ENCODE results near the gene OR52A1. TPM values are rescaled to one million over a fixed set of nuclear protein-coding genes. Genes with fewer than 3 reads are reported as not detected.

OR52A1 gene
- total and polyA plus RNA-seq, 9 of the 15 experiments (the other 6 are each of a cell fraction or from before 2014, with no cell fraction given), result under 0.01 to 0.33 (median 0.13) TPM; not detected in 3

DNA sequence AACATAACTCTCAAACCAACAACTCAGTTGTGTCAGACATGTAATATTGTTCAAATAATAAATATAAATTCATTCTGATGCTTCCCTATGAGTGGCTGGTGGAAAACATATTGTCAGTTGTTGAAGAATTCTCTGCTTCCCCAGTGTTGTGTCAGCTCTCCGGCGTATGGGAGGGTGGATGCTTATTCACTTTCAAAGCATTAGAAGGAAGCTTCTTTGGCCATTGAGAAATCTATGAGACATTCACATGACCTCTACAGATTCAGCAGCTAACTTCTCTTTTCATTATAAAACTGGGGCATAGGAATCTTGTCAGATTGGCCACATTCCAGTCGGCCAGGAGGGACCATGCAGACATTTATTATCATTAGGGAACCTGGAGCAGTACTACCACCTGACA is 43.0 kb upstream of the OR52A1 start:
- Histone ChIP-seq H3K4me3 (no peak overlapping the region), H4K20me1 (replicated peaks; ENCODE audit: control insufficient read depth, insufficient read depth, low read length) (no peaks in the 10 kb centered on the region), H2AFZ (ENCODE audit: low read depth, low read length) (peak overlapping the region; percentile 51; the same call in 1 of the 2 replicates), H3K36me3 (ENCODE audit: control insufficient read depth, insufficient read depth, low read length) (no peaks in the 10 kb centered on the region), H3K9ac (ENCODE audit: insufficient read depth in 1 of 2, low read depth in 2 of 2, low read length in 2 of 2) (no peak overlapping the region), H3K9me1 (ENCODE audit: control insufficient read depth, insufficient read depth, low read length) (no peaks in the 10 kb centered on the region), H3K27ac (ENCODE audit: extremely low read depth, low read depth, low read length) (no peak overlapping the region), H3K27me3 (ENCODE audit: control insufficient read depth in 2 of 2, insufficient read depth in 2 of 2, low read length in 2 of 2) (no peaks in the 10 kb centered on the region), H3K79me2 (ENCODE audit: control insufficient read depth, insufficient read depth, low read length) (no peaks in the 10 kb centered on the region), H3K9me3 (replicated peaks; ENCODE audit: control insufficient read depth, insufficient read depth, low read depth, low read length) (no peaks in the 10 kb centered on the region), H3K4me1 (replicated peaks in 1 of 2; ENCODE audit: control insufficient read depth in 2 of 2, insufficient read depth in 2 of 2, low read length in 2 of 2) (peaks cover 6 to 18% of the 10 kb centered on the region in 2 experiments; a peak in 4 of 5 replicates), H3K4me2 (ENCODE audit: insufficient read depth, low read length) (no peak overlapping the region)
- in situ Hi-C loops (cut with MboI) (no loop called here), intact Hi-C loops (cut with micrococcal nuclease) (loop anchor here (2.0 kb wide), 1 partner anchor 73 kb away; no protein-coding TSS in a partner anchor)
- 42% methylated on average over 3 of the region's 3 CpGs for WGBS (ENCODE audit: insufficient coverage, low coverage, missing lambda C conversion rate)
- peak; percentile 21 for ATAC-seq
- POLR2A ChIA-PET, result interaction anchor here (0.7 to 1.2 kb wide), 2 partner anchors 90 to 101 kb away, joined by 3 read pairs; no protein-coding TSS in a partner anchor
- BruUV-seq (replicated peaks), result no TSS peak
- no peak for FAIRE-seq
- no peak for DNase-seq (ENCODE audit: extremely low read depth in 1 of 4, low spot score in 3 of 4)
- CTCF ChIA-PET (ENCODE audit: low intra/inter-chr PET ratio), result interaction anchor here (1.0 kb wide), 1 partner anchor 73 kb away, joined by 3 read pairs; no protein-coding TSS in a partner anchor
- TF ChIP-seq THRAP3 (IDR thresholded peaks at IDR 0.05; ENCODE audit: borderline replicate concordance), result no peak
- TF ChIP-seq, protein P1, sequence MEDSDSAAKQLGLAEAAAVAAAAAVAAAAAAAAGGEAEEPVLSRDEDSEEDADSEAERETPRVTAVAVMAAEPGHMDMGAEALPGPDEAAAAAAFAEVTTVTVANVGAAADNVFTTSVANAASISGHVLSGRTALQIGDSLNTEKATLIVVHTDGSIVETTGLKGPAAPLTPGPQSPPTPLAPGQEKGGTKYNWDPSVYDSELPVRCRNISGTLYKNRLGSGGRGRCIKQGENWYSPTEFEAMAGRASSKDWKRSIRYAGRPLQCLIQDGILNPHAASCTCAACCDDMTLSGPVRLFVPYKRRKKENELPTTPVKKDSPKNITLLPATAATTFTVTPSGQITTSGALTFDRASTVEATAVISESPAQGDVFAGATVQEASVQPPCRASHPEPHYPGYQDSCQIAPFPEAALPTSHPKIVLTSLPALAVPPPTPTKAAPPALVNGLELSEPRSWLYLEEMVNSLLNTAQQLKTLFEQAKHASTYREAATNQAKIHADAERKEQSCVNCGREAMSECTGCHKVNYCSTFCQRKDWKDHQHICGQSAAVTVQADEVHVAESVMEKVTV (CRISPR knock-in tag; IDR thresholded peaks at IDR 0.05), result no peak
- TF ChIP-seq KLF13 (tag; IDR thresholded peaks at IDR 0.05; ENCODE audit: borderline replicate concordance, low read depth), result no peak
- TF ChIP-seq, protein P2, sequence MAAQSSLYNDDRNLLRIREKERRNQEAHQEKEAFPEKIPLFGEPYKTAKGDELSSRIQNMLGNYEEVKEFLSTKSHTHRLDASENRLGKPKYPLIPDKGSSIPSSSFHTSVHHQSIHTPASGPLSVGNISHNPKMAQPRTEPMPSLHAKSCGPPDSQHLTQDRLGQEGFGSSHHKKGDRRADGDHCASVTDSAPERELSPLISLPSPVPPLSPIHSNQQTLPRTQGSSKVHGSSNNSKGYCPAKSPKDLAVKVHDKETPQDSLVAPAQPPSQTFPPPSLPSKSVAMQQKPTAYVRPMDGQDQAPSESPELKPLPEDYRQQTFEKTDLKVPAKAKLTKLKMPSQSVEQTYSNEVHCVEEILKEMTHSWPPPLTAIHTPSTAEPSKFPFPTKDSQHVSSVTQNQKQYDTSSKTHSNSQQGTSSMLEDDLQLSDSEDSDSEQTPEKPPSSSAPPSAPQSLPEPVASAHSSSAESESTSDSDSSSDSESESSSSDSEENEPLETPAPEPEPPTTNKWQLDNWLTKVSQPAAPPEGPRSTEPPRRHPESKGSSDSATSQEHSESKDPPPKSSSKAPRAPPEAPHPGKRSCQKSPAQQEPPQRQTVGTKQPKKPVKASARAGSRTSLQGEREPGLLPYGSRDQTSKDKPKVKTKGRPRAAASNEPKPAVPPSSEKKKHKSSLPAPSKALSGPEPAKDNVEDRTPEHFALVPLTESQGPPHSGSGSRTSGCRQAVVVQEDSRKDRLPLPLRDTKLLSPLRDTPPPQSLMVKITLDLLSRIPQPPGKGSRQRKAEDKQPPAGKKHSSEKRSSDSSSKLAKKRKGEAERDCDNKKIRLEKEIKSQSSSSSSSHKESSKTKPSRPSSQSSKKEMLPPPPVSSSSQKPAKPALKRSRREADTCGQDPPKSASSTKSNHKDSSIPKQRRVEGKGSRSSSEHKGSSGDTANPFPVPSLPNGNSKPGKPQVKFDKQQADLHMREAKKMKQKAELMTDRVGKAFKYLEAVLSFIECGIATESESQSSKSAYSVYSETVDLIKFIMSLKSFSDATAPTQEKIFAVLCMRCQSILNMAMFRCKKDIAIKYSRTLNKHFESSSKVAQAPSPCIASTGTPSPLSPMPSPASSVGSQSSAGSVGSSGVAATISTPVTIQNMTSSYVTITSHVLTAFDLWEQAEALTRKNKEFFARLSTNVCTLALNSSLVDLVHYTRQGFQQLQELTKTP (IDR thresholded peaks at IDR 0.05; ENCODE audit: low read depth in 1 of 2, partially characterized antibody in 2 of 2), result no peak
- TF ChIP-seq, protein P3, sequence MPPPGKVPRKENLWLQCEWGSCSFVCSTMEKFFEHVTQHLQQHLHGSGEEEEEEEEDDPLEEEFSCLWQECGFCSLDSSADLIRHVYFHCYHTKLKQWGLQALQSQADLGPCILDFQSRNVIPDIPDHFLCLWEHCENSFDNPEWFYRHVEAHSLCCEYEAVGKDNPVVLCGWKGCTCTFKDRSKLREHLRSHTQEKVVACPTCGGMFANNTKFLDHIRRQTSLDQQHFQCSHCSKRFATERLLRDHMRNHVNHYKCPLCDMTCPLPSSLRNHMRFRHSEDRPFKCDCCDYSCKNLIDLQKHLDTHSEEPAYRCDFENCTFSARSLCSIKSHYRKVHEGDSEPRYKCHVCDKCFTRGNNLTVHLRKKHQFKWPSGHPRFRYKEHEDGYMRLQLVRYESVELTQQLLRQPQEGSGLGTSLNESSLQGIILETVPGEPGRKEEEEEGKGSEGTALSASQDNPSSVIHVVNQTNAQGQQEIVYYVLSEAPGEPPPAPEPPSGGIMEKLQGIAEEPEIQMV (tag; conservative IDR thresholded peaks at IDR 0.05; ENCODE audit: low read depth), result no peak
- TF ChIP-seq NFIC (IDR thresholded peaks at IDR 0.05), result peak; percentile 43; the same call in 1 of the 2 replicates
- TF ChIP-seq, protein P4, sequence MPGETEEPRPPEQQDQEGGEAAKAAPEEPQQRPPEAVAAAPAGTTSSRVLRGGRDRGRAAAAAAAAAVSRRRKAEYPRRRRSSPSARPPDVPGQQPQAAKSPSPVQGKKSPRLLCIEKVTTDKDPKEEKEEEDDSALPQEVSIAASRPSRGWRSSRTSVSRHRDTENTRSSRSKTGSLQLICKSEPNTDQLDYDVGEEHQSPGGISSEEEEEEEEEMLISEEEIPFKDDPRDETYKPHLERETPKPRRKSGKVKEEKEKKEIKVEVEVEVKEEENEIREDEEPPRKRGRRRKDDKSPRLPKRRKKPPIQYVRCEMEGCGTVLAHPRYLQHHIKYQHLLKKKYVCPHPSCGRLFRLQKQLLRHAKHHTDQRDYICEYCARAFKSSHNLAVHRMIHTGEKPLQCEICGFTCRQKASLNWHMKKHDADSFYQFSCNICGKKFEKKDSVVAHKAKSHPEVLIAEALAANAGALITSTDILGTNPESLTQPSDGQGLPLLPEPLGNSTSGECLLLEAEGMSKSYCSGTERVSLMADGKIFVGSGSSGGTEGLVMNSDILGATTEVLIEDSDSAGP (CRISPR knock-in tag; IDR thresholded peaks at IDR 0.05), result no peak
- TF ChIP-seq, protein P5, sequence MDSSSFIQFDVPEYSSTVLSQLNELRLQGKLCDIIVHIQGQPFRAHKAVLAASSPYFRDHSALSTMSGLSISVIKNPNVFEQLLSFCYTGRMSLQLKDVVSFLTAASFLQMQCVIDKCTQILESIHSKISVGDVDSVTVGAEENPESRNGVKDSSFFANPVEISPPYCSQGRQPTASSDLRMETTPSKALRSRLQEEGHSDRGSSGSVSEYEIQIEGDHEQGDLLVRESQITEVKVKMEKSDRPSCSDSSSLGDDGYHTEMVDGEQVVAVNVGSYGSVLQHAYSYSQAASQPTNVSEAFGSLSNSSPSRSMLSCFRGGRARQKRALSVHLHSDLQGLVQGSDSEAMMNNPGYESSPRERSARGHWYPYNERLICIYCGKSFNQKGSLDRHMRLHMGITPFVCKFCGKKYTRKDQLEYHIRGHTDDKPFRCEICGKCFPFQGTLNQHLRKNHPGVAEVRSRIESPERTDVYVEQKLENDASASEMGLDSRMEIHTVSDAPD (CRISPR knock-in tag; IDR thresholded peaks at IDR 0.05), result no peak
- TF ChIP-seq SMARCC2 (IDR thresholded peaks at IDR 0.05; ENCODE audit: low read depth), result no peak
- peak; percentile 32; the same call in 1 of the 2 replicates for TF ChIP-seq ESRRA (IDR thresholded peaks at IDR 0.05; ENCODE audit: borderline replicate concordance, low read depth)
